T-helper 1 cell treated with Interleukin-12 subunit alpha and Interleukin-12 subunit beta and Interleukin-4 antibody, amounts not matched to agents 30 μg/mL and 1 μg/mL, for 36 hours (primary cell): ENCODE results near the gene KCNQ2.

Source experiments
- H3K27ac Mint-ChIP-seq: one replicate; pipeline ENCODE4 v1.8.0; 2021; ENCODE audit warnings: mild to moderate bottlenecking, mixed read lengths
- H3K27me3 Mint-ChIP-seq: one replicate; pipeline ENCODE4 v1.8.0; 2021; ENCODE audit warnings: low read depth, mixed read lengths
- H3K36me3 Mint-ChIP-seq: one replicate; pipeline ENCODE4 v1.8.0; 2021; ENCODE audit warnings: low read depth, mixed read lengths
- H3K4me1 Mint-ChIP-seq: one replicate; pipeline ENCODE4 v1.8.0; 2021; ENCODE audit warnings: low read depth, mixed read lengths
- H3K4me3 Mint-ChIP-seq: one replicate; pipeline ENCODE4 v1.8.0; 2021; ENCODE audit warnings: mild to moderate bottlenecking, moderate library complexity, mixed read lengths
- H3K9me3 Mint-ChIP-seq: one replicate; pipeline ENCODE4 v1.8.0; 2021; ENCODE audit warnings: mixed read lengths

The KCNQ2 gene

GRCh38 chr20:63497138-63497945 lies 24.9 kb upstream of the KCNQ2 start:
- Mint-ChIP-seq H3K9me3 (no peaks in the 10 kb centered on the region), H3K27ac (no peak overlapping the region), H3K27me3 (peaks cover 30% of the 10 kb centered on the region), H3K4me3 (no peak overlapping the region), H3K4me1 (peaks cover 2% of the 10 kb centered on the region), H3K36me3 (no peaks in the 10 kb centered on the region)

DNA sequence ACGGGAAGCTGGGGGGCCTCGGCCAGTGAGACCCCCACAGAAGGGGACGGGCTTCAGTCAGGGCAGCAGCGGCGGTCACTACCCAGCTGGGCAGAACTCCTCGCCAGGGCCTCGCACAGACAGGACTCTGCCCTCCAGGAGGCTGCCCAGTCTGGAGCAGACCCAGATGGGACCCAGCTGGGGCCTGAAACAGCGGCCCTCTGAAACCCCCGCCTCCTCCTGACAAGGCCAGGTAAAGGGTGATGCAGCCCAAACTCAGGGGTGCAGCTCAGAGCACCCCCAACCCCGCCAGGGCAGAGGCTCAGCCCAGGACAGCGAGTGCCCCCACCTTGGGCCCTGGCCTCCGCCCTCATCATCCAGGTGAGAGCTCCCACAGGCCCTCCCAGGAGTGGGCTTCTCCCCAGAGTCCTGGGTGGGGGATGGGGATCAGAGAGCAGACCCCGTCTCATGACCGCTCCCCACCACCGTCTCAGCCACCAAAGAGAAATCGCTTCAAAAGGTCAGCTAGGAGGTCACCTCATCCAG lies 24.2 kb upstream of the KCNQ2 start:
- H3K9me3 Mint-ChIP-seq = no peaks in the 10 kb centered on the region
- no peaks in the 10 kb centered on the region for H3K36me3 Mint-ChIP-seq
- no peak overlapping the region for H3K27ac Mint-ChIP-seq
- H3K4me1 Mint-ChIP-seq = peaks cover 2% of the 10 kb centered on the region
- H3K4me3 Mint-ChIP-seq = no peak overlapping the region
- peaks cover 30% of the 10 kb centered on the region for H3K27me3 Mint-ChIP-seq

GRCh38 chr20:63495741-63496595 lies 23.5 kb upstream of the KCNQ2 start:
- H3K27ac Mint-ChIP-seq = no peak overlapping the region
- H3K36me3 Mint-ChIP-seq = no peaks in the 10 kb centered on the region
- H3K9me3 Mint-ChIP-seq = no peaks in the 10 kb centered on the region
- peaks cover 26% of the 10 kb centered on the region for H3K27me3 Mint-ChIP-seq
- peaks cover 2% of the 10 kb centered on the region for H3K4me1 Mint-ChIP-seq
- peak overlapping the region; percentile 53 for H3K4me3 Mint-ChIP-seq

- Mint-ChIP-seq H3K4me1 (peaks cover 2% of the 10 kb centered on the region), H3K36me3 (no peaks in the 10 kb centered on the region), H3K27ac (no peak overlapping the region), H3K27me3 (peaks cover 23% of the 10 kb centered on the region), H3K4me3 (no peak overlapping the region), H3K9me3 (no peaks in the 10 kb centered on the region)
Observed at GRCh38 chr20:63495167-63495720, 22.8 kb upstream of the KCNQ2 start.

- Mint-ChIP-seq H3K4me1 (peaks cover 2% of the 10 kb centered on the region), H3K27ac (no peak overlapping the region), H3K4me3 (no peak overlapping the region), H3K9me3 (no peaks in the 10 kb centered on the region), H3K36me3 (no peaks in the 10 kb centered on the region), H3K27me3 (peaks cover 18% of the 10 kb centered on the region)
Observed at GRCh38 chr20:63494420-63495166, 22.1 kb upstream of the KCNQ2 start.

- Mint-ChIP-seq H3K27ac (no peak overlapping the region), H3K9me3 (no peaks in the 10 kb centered on the region), H3K36me3 (no peaks in the 10 kb centered on the region), H3K27me3 (peaks cover 21% of the 10 kb centered on the region), H3K4me3 (no peak overlapping the region), H3K4me1 (peaks cover 2% of the 10 kb centered on the region)
Observed at GRCh38 chr20:63494084-63494419, 21.6 kb upstream of the KCNQ2 start.

GRCh38 chr20:63493563-63494020 lies 21.1 kb upstream of the KCNQ2 start:
- Mint-ChIP-seq H3K36me3 (no peaks in the 10 kb centered on the region), H3K27ac (no peak overlapping the region), H3K27me3 (peaks cover 21% of the 10 kb centered on the region), H3K9me3 (no peaks in the 10 kb centered on the region), H3K4me3 (no peak overlapping the region), H3K4me1 (peaks cover 2% of the 10 kb centered on the region)

DNA sequence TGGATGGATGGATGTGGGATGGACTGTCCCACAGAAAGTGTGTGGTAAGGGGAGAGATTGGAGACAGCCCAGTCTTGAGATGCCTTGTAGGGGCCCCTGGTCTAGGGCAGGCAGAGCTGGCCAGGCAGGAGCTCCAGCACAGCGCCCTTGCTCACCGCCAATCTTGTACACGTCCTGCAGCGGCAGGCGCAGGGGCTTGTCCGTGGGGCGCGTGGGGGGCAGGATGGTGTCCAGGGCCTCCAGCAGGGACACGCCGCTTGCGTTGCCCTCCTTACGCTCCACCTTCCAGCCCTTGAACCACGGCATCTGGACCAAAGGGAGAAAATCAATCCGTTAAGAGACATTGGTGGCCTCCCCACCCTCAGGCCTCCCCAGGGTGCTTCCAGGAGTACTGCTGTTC lies 20.5 kb upstream of the KCNQ2 start:
- Mint-ChIP-seq H3K4me3 (no peak overlapping the region), H3K27me3 (peaks cover 21% of the 10 kb centered on the region), H3K9me3 (no peaks in the 10 kb centered on the region), H3K4me1 (peaks cover 2% of the 10 kb centered on the region), H3K36me3 (no peaks in the 10 kb centered on the region), H3K27ac (no peak overlapping the region)

- no peaks in the 10 kb centered on the region for H3K9me3 Mint-ChIP-seq
- no peak overlapping the region for H3K27ac Mint-ChIP-seq
- H3K4me1 Mint-ChIP-seq = peaks cover 2% of the 10 kb centered on the region
- no peak overlapping the region for H3K4me3 Mint-ChIP-seq
- peaks cover 19% of the 10 kb centered on the region for H3K27me3 Mint-ChIP-seq
- H3K36me3 Mint-ChIP-seq = no peaks in the 10 kb centered on the region
Observed at GRCh38 chr20:63492518-63492917, 20.1 kb upstream of the KCNQ2 start.

DNA sequence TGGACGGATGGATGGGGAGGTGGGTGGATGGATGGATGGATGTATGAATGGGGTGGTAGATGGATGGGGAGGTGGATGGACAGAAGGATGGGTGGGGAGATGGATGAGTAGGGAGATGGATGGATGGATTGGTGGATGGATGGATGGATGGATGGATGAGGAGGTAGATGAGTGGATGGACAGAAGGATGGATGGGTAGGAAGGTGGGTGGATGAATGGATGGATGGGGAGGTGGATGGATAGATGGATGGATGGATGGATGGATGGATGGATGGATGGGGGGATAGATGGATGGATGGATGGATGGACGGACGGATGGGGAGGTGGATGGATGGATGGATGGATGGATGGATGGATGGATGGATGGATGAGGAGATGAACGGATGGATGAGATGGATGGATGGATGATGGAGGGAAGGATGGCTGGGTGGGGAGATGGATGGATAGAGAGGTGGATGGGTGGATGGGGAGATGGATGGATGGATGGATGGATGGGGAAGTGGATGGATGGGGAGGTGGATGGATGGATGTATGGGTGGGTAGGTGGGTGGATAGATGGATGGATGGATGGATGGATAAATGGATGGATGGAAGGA lies 19.3 kb upstream of the KCNQ2 start:
- Mint-ChIP-seq H3K4me1 (peaks cover 2% of the 10 kb centered on the region), H3K27me3 (peaks cover 11% of the 10 kb centered on the region), H3K4me3 (no peak overlapping the region), H3K9me3 (no peaks in the 10 kb centered on the region), H3K36me3 (no peaks in the 10 kb centered on the region), H3K27ac (no peak overlapping the region)

DNA sequence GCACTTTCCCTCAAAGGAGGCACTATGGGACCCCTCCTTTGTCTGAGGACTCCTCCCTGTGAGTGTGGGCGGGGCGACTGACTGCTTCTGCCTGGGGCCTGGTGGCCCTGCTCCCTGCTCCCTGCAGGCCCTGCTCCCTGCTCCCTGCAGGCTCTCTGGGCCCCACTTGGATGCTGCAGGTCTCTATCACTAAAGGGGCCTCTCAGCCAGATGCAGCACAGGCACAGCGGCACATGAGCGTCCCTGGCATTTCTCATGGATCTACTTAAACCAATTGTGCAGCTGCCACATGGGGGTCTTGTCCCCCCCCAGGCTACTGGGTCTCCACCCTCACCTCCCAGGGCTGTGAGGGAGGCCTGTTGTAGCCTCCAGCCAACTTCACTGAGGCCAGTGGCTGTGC lies 18.6 kb upstream of the KCNQ2 start:
- no peak overlapping the region for H3K27ac Mint-ChIP-seq
- H3K36me3 Mint-ChIP-seq = no peaks in the 10 kb centered on the region
- H3K27me3 Mint-ChIP-seq = peaks cover 6% of the 10 kb centered on the region
- no peaks in the 10 kb centered on the region for H3K4me1 Mint-ChIP-seq
- H3K9me3 Mint-ChIP-seq = no peaks in the 10 kb centered on the region
- H3K4me3 Mint-ChIP-seq = no peak overlapping the region

- Mint-ChIP-seq H3K4me1 (no peaks in the 10 kb centered on the region), H3K27me3 (peaks cover 6% of the 10 kb centered on the region), H3K36me3 (no peaks in the 10 kb centered on the region), H3K9me3 (no peaks in the 10 kb centered on the region), H3K27ac (no peak overlapping the region), H3K4me3 (no peak overlapping the region)
Observed at GRCh38 chr20:63490416-63490815, 18.0 kb upstream of the KCNQ2 start.

DNA sequence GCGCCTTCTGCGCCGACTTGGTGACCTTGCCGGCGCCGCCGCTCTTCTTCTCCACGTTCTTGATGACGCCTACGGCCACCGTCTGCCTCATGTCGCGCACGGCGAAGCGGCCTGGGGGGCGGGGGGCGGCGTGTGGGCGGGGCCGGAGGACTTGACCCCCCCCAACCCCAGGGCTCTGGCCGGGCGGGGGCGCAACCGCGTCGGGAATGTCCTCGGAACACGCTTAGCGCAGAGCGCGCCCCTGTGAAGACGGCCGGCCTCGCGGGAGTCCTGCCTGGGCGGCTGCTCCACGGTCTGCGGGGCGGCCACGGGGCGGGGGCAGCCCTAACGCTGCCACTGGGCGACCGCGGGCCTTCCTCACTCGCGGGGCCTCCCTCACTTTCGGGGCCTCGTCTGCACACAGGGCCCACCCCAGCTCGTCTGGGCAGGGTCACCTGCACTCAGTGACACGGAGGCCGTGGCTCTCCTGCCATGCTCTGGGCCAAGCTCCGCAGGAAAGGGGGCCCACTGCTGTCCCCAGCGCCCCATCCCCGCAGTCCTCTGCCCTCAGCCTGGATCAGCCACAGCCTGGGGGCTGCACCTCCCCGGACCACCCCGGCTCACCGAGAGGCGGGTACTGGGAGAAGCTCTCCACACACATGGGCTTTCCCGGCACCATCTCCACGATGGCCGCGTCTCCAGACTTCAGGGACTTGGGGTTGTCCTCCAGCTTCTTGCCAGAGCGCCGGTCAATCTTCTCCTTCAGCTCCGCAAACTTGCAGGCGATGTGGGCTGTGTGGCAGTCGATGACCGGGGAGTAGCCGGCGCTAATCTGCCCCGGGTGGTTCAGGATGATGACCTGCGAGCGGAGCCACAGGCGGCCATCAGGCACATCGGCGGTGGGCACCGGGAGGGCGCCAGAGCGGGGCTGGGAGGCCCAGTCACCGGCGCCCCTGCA lies 16.1 kb upstream of the KCNQ2 start:
- Mint-ChIP-seq H3K27ac (no peak overlapping the region), H3K36me3 (no peaks in the 10 kb centered on the region), H3K9me3 (no peaks in the 10 kb centered on the region), H3K4me1 (no peaks in the 10 kb centered on the region), H3K27me3 (peaks cover 9% of the 10 kb centered on the region), H3K4me3 (no peak overlapping the region)
